Ectodermal cell (in vitro differentiated cells): ENCODE results near the gene VWDE.

ENCODE experiments used
- H3K27ac ChIP-seq: 2 replicates; pipeline ENCODE4 v1.7.0; 2013; ENCODE audit warnings: mild to moderate bottlenecking, low read depth, low read length; ENCODE audit not compliant: insufficient read depth, poor library complexity, severe bottlenecking
- H3K27me3 ChIP-seq: 2 replicates; pipeline ENCODE4 v1.7.0; 2013; ENCODE audit warnings: mild to moderate bottlenecking, low read length; ENCODE audit not compliant: insufficient read depth, control insufficient read depth, poor library complexity, severe bottlenecking
- H3K36me3 ChIP-seq: one replicate; pipeline ENCODE4 v1.7.0; 2013; ENCODE audit warnings: low read length; ENCODE audit not compliant: control insufficient read depth, insufficient read depth
- H3K4me1 ChIP-seq: one replicate; pipeline ENCODE4 v1.7.0; 2013; ENCODE audit warnings: low read length; ENCODE audit not compliant: control insufficient read depth, insufficient read depth
- H3K4me3 ChIP-seq: 2 replicates; pipeline ENCODE4 v1.7.0; 2013; ENCODE audit warnings: low read depth, low read length, control low read depth; ENCODE audit not compliant: insufficient read depth
- H3K9me3 ChIP-seq: 2 replicates; pipeline ENCODE4 v1.7.0; 2013; ENCODE audit warnings: mild to moderate bottlenecking, low read length, moderate library complexity; ENCODE audit not compliant: control insufficient read depth
- WGBS, 2 experiments: methylation state at CpG; one replicate each; pipeline ENCODE4 v1.1.7; 2013; ENCODE audit warnings: missing lambda C conversion rate in 2 of 2; 5-methylcytosine and 5-hydroxymethylcytosine counted together

VWDE gene

DNA sequence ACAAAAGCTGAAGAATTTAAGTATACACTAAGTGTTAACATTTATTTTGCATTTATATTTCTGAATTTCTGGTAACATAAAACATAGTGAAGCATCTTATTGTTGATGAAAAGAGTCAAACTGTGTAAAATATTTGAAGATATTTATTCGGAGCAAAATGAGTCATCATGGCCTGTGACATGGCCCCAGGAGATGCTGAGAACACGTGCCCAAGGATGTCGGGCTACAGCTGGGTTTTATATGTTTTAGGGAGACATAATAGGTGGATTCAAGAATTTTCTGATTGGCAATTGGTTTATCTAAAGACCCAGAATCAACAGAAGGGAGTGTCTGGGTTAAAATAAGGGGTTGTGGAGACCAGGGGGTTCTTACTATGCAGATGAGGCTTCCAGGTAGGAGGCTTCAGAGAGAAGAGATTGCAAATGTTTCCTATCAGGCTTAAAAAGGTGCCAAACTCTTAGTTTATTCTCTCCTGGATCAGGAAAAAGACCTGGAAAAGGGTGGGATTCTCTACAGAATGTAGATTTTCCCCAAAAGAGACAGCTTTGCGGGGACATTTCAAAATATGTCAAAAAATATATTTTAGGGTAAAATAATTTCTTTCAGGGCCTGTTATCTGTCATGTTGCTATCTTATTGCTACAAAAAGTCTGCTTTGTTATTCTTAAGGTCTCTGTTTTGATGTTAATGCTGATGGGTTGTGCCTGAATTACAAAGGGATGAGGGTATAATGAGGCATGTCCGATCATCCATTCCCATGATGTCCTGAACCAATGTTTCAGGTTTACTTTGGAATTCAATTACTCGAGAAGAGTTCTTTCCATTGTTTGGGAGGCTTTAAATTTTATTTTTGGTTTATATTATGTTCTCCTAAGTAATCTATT, 74.5 kb downstream of the VWDE start:
- Histone ChIP-seq H3K9me3 (no peaks in the 10 kb centered on the region), H3K4me3 (no peak overlapping the region), H3K36me3 (no peaks in the 10 kb centered on the region), H3K4me1 (no peaks in the 10 kb centered on the region), H3K27ac (no peak overlapping the region), H3K27me3 (no peaks in the 10 kb centered on the region)
- 23 to 27% methylated on average over 4 to 5 of the region's 6 CpGs for WGBS, 2 experiments

DNA sequence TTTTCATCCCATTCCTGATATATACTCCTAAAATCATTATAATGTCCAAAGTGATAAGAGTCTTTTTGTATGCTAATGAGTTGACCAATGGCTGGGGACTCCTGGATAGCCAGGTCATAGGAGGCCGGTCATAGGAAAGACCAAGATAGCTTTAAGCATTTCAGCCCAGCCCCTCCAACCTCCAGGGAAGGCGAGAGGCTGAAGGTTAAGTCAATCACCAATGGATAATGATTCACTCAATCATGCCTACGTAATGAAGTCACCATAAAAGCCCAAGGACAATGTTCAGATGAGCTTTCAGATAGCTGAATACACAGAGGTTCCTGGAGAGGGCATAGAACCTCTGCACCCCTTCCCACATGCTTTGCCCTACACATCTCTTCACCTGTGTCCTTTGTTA, 75.7 kb downstream of the VWDE start:
- no peaks in the 10 kb centered on the region for H3K4me1 ChIP-seq
- H3K27me3 ChIP-seq = no peaks in the 10 kb centered on the region
- no peaks in the 10 kb centered on the region for H3K9me3 ChIP-seq
- no peaks in the 10 kb centered on the region for H3K36me3 ChIP-seq
- WGBS, 2 experiments = 90 to 92% methylated on average over 3 of the region's 3 CpGs
- H3K27ac ChIP-seq = no peak overlapping the region
- H3K4me3 ChIP-seq = no peak overlapping the region

- no peaks in the 10 kb centered on the region for H3K4me1 ChIP-seq
- no peaks in the 10 kb centered on the region for H3K36me3 ChIP-seq
- no peak overlapping the region for H3K27ac ChIP-seq
- H3K9me3 ChIP-seq = no peaks in the 10 kb centered on the region
- no peak overlapping the region for H3K4me3 ChIP-seq
- H3K27me3 ChIP-seq = no peaks in the 10 kb centered on the region
These were observed 78.0 kb downstream of the VWDE start for GRCh38 chr7:12325646-12326045.

- 79% methylated on average over 9 to 10 of the region's 10 CpGs for WGBS, 2 experiments
- H3K27ac ChIP-seq = no peak overlapping the region
- no peak overlapping the region for H3K4me3 ChIP-seq
- H3K9me3 ChIP-seq = no peaks in the 10 kb centered on the region
- no peaks in the 10 kb centered on the region for H3K4me1 ChIP-seq
- H3K36me3 ChIP-seq = no peaks in the 10 kb centered on the region
- no peaks in the 10 kb centered on the region for H3K27me3 ChIP-seq
These were observed 80.2 kb downstream of the VWDE start for GRCh38 chr7:12323415-12323814.

DNA sequence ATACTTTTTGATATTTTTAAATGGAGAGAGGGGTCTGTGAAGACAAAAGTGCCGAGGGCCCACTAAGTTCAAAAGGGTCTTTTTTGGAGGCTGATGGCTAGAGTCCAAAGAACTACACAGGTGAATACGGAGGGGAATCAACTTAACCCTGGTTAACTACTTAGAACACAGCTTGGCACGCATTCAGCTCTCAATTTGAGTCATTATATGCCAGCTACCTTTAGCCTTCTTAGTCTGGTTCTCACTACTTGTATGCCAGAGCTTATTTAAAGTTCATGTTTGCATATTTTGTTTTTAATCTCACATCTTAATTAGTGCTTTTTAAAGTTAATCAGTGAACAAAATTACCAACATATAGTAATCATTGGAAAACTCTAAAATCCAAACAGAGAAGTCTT, 80.8 kb downstream of the VWDE start:
- H3K4me3 ChIP-seq = no peak overlapping the region
- H3K27me3 ChIP-seq = no peaks in the 10 kb centered on the region
- H3K36me3 ChIP-seq = no peaks in the 10 kb centered on the region
- no peaks in the 10 kb centered on the region for H3K9me3 ChIP-seq
- H3K4me1 ChIP-seq = no peaks in the 10 kb centered on the region
- 95 to 96% methylated on average over 3 of the region's 3 CpGs for WGBS, 2 experiments
- H3K27ac ChIP-seq = no peak overlapping the region

DNA sequence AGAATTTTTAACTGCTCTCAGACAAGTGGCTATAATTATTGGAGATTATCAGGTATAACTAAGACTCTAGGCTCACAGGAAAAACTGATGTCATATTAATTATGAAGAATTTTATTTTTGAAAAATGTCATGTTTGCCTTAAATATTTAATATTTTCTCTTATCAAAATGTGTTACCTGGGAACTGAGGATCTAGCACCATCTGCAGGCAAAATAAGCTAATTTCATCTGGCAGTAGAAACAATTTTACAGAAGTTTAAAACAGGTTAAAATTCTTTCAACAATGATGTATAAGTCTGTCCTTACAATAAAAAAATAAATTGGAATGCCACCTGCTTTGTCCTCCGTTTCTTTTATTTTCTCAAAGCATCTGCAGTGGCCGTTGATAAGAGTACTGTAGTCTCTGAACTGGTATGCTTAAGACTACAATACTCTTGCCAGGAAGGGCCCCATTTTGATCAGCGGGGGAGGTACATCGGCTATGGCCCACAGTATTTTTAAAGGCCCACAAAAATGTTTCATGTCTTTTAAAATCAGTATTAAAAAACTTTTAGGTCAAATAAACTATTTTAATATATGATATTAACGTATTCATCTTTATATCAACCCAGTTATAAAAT, 81.3 kb downstream of the VWDE start:
- H3K36me3 ChIP-seq = no peaks in the 10 kb centered on the region
- H3K27ac ChIP-seq = no peak overlapping the region
- no peaks in the 10 kb centered on the region for H3K9me3 ChIP-seq
- no peaks in the 10 kb centered on the region for H3K4me1 ChIP-seq
- WGBS, 2 experiments = 75 to 77% methylated on average over 3 to 4 of the region's 5 CpGs
- no peaks in the 10 kb centered on the region for H3K27me3 ChIP-seq
- H3K4me3 ChIP-seq = no peak overlapping the region

DNA sequence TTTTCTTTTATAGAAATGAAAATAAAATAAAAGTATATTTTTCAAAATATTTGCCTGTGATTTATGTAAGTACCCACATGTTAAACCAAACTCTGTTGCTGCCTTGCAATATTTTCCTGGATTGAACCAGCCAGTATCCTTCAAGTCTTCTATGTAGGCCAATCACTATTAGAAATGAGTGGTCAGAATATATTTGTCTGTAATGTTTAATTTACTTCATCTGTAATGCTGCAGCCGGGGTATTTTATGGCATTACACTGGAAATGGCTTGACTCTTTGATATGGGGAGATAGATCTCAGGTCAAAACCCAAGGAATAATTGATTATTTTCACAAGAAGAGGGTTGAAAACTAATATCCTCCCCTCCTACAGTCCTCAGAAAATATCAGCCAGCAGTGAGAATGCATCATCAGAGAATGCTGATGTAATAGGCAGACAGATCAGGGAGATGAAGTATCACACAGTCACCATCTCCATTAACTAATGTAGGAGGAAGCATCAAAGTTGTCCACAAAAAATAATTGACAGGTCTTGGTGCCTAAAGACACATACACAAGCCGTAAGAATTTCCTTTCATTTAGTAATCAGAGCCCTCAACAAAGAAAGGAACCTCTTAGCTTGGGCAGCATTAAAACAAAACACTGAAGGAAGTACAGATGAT, 82.5 kb downstream of the VWDE start:
- WGBS, 2 experiments = 96 to 97% methylated on average over 2 of the region's 2 CpGs
- no peaks in the 10 kb centered on the region for H3K4me1 ChIP-seq
- H3K9me3 ChIP-seq = no peaks in the 10 kb centered on the region
- no peaks in the 10 kb centered on the region for H3K36me3 ChIP-seq
- H3K27me3 ChIP-seq = no peaks in the 10 kb centered on the region
- no peak overlapping the region for H3K27ac ChIP-seq
- H3K4me3 ChIP-seq = no peak overlapping the region

- no peaks in the 10 kb centered on the region for H3K27me3 ChIP-seq
- no peaks in the 10 kb centered on the region for H3K4me1 ChIP-seq
- H3K9me3 ChIP-seq = no peaks in the 10 kb centered on the region
- H3K36me3 ChIP-seq = no peaks in the 10 kb centered on the region
- H3K27ac ChIP-seq = no peak overlapping the region
- H3K4me3 ChIP-seq = no peak overlapping the region
- WGBS, 2 experiments = 98 to 100% methylated on average over 2 of the region's 2 CpGs
These were observed 83.3 kb downstream of the VWDE start for GRCh38 chr7:12320241-12320986.

DNA sequence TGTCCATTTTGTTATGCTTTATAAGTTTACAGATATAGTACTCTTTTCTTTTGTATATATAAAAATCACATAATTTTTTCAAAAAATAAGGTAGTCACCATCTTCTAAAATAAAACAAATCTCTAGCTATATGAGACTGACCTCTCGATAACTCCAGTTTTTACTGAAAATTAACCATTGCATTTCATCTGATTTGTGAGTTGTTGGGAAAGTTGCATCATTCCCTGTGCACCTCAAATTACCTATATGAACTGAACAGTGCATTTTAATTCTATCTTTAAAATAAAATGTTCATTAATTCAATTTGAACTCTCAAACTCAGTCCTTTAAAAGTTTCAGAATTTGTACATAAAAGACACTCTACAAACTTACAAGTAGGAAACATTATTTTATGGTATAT, 86.0 kb downstream of the VWDE start:
- no peak overlapping the region for H3K4me3 ChIP-seq
- no peaks in the 10 kb centered on the region for H3K4me1 ChIP-seq
- H3K36me3 ChIP-seq = no peaks in the 10 kb centered on the region
- H3K27ac ChIP-seq = no peak overlapping the region
- H3K27me3 ChIP-seq = no peaks in the 10 kb centered on the region
- no peaks in the 10 kb centered on the region for H3K9me3 ChIP-seq
- 100% methylated on average over 1 of the region's 1 CpG for WGBS, 2 experiments

DNA sequence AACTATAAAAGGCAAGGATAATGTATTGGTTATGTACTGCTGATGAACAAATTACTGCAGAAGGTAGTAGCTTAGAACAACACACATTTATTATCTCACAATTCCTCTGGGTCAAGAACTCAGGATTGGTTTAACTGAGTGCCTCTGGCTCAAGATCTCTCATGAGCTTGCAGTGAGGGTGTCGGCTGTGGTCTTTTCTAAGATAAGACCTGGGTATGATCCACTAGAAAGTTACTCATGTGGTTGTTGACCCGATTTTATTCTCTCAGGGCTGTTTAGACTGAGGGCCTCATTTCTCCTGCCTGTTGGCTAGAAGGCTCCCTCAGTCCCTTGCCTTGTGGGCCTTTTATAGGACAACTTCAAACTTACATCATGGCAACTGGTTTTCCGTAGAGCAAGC, 86.7 kb downstream of the VWDE start:
- H3K36me3 ChIP-seq = no peaks in the 10 kb centered on the region
- H3K9me3 ChIP-seq = no peaks in the 10 kb centered on the region
- H3K4me1 ChIP-seq = no peaks in the 10 kb centered on the region
- 93 to 96% methylated on average over 2 to 3 of the region's 3 CpGs for WGBS, 2 experiments
- H3K4me3 ChIP-seq = no peak overlapping the region
- H3K27me3 ChIP-seq = no peaks in the 10 kb centered on the region
- no peak overlapping the region for H3K27ac ChIP-seq
